IMR-90 (cell line): ENCODE data around the gene PERM1.
"Not testable (repeated sequence)": the region's sequence is repeated elsewhere in the genome, so short reads cannot be mapped to it uniquely, and the experiment has no call there.

Experiments used
- CHD1 ChIP-seq: IDR thresholded peaks from 2 replicates; pipeline ENCODE4 v1.6.1; 2012; ENCODE audit warnings: low read depth, low read length, improper control_type of control experiment
- CTCF ChIP-seq: conservative IDR thresholded peaks from 2 replicates; pipeline ENCODE4 v1.5.1; 2012; ENCODE audit warnings: mild to moderate bottlenecking, low read depth, low read length, improper control_type of control experiment
- ELK1 ChIP-seq: fragments of 150-350 bp; IDR thresholded peaks from 2 replicates; pipeline ENCODE4 v1.6.1; 2016; ENCODE audit warnings: low read depth, mild to moderate bottlenecking, low read length, moderate library complexity, borderline replicate concordance
- FOS ChIP-seq: fragments of 150-350 bp; IDR thresholded peaks from 2 replicates; pipeline ENCODE4 v1.6.1; 2016; ENCODE audit warnings: low read depth, low read length
- MAFK ChIP-seq: IDR thresholded peaks from 2 replicates; pipeline ENCODE4 v1.6.1; 2012; ENCODE audit warnings: low read depth, low read length, improper control_type of control experiment
- MAZ ChIP-seq: IDR thresholded peaks from 2 replicates; pipeline ENCODE4 v1.6.1; 2012; ENCODE audit warnings: low read depth, mild to moderate bottlenecking, low read length, improper control_type of control experiment, moderate library complexity, borderline replicate concordance
- NFE2L2 ChIP-seq: fragments of 150-350 bp; IDR thresholded peaks from 2 replicates; pipeline ENCODE4 v1.6.1; 2016; ENCODE audit warnings: low read depth, mild to moderate bottlenecking, low read length
- POLR2A ChIP-seq: IDR thresholded peaks from 2 replicates; pipeline ENCODE4 v1.6.1; 2012; ENCODE audit warnings: mild to moderate bottlenecking, low read depth, low read length
- RAD21 ChIP-seq: IDR thresholded peaks from 2 replicates; pipeline ENCODE4 v1.6.1; 2012; ENCODE audit warnings: low read length, improper control_type of control experiment
- RCOR1 ChIP-seq: IDR thresholded peaks from 2 replicates; pipeline ENCODE4 v1.6.1; 2012; ENCODE audit warnings: mild to moderate bottlenecking, low read length, improper control_type of control experiment; ENCODE audit not compliant: insufficient replicate concordance
- RFX5 ChIP-seq: IDR thresholded peaks from 2 replicates; pipeline ENCODE4 v1.8.0; 2012; ENCODE audit warnings: low read depth, mild to moderate bottlenecking, low read length, moderate library complexity
- USF2 ChIP-seq: fragments of 150-350 bp; IDR thresholded peaks from 2 replicates; pipeline ENCODE4 v1.6.1; 2017; ENCODE audit warnings: mild to moderate bottlenecking, antibody characterized with exemption, low read length, low read depth

GRCh38 chr1:1017397-1018320 is 35.8 kb upstream of the PERM1 start:
- not testable (repeated sequence) for TF ChIP-seq CTCF, RFX5, MAFK, NFE2L2, USF2, CHD1, POLR2A, RCOR1, RAD21, ELK1, FOS, MAZ
